Fibroblast of mammary gland (primary cell): ENCODE data around the gene CTR9.
A peak's percentile ranks its signal among the peaks of the same experiment; 100 is the strongest.

Source experiments
- DNase-seq: peaks from one replicate; pipeline ENCODE4 v3.0.0-alpha.2; 2010; ENCODE audit warnings: low read depth
- H3K4me3 ChIP-seq: 2 replicates; pipeline ENCODE4 v1.5.1; 2011; ENCODE audit warnings: low read depth, mild to moderate bottlenecking, low read length, moderate library complexity; ENCODE audit not compliant: control insufficient read depth
- CTCF ChIP-seq: conservative IDR thresholded peaks from 2 replicates; pipeline ENCODE4 v1.5.1; 2011; ENCODE audit warnings: low read depth, low read length, inconsistent platforms; ENCODE audit not compliant: control insufficient read depth, insufficient read depth

CTR9 gene

GRCh38 chr11:10727146-10727851 lies 23.7 kb upstream of the CTR9 start:
- DNase-seq = peak; percentile 53
- no peak for TF ChIP-seq CTCF
- H3K4me3 ChIP-seq = no peak overlapping the region

- DNase-seq = no peak
- no peak overlapping the region for H3K4me3 ChIP-seq
- no peak for TF ChIP-seq CTCF
Observed at GRCh38 chr11:10728154-10728553, 22.9 kb upstream of the CTR9 start.

GRCh38 chr11:10728789-10729472 lies 22.1 kb upstream of the CTR9 start:
- no peak for TF ChIP-seq CTCF
- no peak overlapping the region for H3K4me3 ChIP-seq
- peak; percentile 64 for DNase-seq

GRCh38 chr11:10730151-10730550 lies 20.9 kb upstream of the CTR9 start:
- no peak overlapping the region for H3K4me3 ChIP-seq
- no peak for TF ChIP-seq CTCF

GRCh38 chr11:10731064-10731680 lies 19.9 kb upstream of the CTR9 start:
- H3K4me3 ChIP-seq = no peak overlapping the region
- no peak for TF ChIP-seq CTCF
- DNase-seq = no peak

More at GRCh38 chr11:10730151-10730550, 20.9 kb upstream of the CTR9 start:
- DNase-seq = peak; percentile 36

- peak; percentile 96 for DNase-seq
- peak; percentile 88 for TF ChIP-seq CTCF
- peak overlapping the region; percentile 36 for H3K4me3 ChIP-seq
Observed at GRCh38 chr11:10735481-10736475, 15.3 kb upstream of the CTR9 start.
